Liver (tissue), 9 donors: ENCODE results near the gene SMARCE1. TPM values are rescaled to one million over a fixed set of nuclear protein-coding genes. Genes with fewer than 3 reads are reported as not detected.

Experiments used
- DNase-seq: peaks from one replicate; pipeline ENCODE4 v3.0.0-alpha.2; 2017; ENCODE audit warnings: low spot score
- H3K27ac ChIP-seq, 2 donors: one replicate each; pipeline ENCODE4 v1.7.0; 2013; ENCODE audit warnings: inconsistent platforms in 2 of 2, low read length in 2 of 2, control low read depth in 1 of 2, low read depth in 1 of 2, mild to moderate bottlenecking in 1 of 2
- H3K27me3 ChIP-seq, 4 donors: one replicate each; pipeline versions ENCODE4 v1.6.1 to v1.7.0; 2013; ENCODE audit warnings: low read length in 3 of 4, inconsistent platforms in 1 of 4, mild to moderate bottlenecking in 1 of 4, moderate library complexity in 1 of 4; ENCODE audit not compliant: control insufficient read depth in 4 of 4, insufficient read depth in 4 of 4
- H3K36me3 ChIP-seq, 4 donors: one replicate each; pipeline versions ENCODE4 v1.6.1 to v1.7.0; 2013; ENCODE audit warnings: low read length in 3 of 4, mild to moderate bottlenecking in 3 of 4, low read depth in 1 of 4, moderate library complexity in 1 of 4; ENCODE audit not compliant: control insufficient read depth in 4 of 4, insufficient read depth in 3 of 4
- H3K4me1 ChIP-seq, 4 donors: one replicate each; pipeline versions ENCODE4 v1.6.1 to v1.7.0; 2013; ENCODE audit warnings: low read length in 3 of 4, mild to moderate bottlenecking in 3 of 4, moderate library complexity in 1 of 4; ENCODE audit not compliant: control insufficient read depth in 4 of 4, insufficient read depth in 4 of 4
- H3K4me3 ChIP-seq, 3 donors: one replicate each; pipeline versions ENCODE4 v1.6.1 to v1.7.0; 2013; ENCODE audit warnings: low read length in 3 of 3, control low read depth in 1 of 3, low read depth in 1 of 3, mild to moderate bottlenecking in 1 of 3
- H3K9ac ChIP-seq, 2 donors: one replicate each; pipeline ENCODE4 v1.7.0; 2013; ENCODE audit warnings: low read length in 2 of 2, mild to moderate bottlenecking in 2 of 2, moderate library complexity in 2 of 2, control low read depth in 1 of 2, low read depth in 1 of 2
- H3K9me3 ChIP-seq, 4 donors: one replicate each; pipeline versions ENCODE4 v1.6.1 to v1.7.0; 2013; ENCODE audit warnings: low read length in 3 of 4; ENCODE audit not compliant: control insufficient read depth in 4 of 4
- ATF3 ChIP-seq: IDR thresholded peaks from 2 replicates; pipeline ENCODE4 v1.6.1; 2016; ENCODE audit warnings: antibody characterized with exemption
- EGR1 ChIP-seq, 2 donors: IDR thresholded peaks; 2 replicates each; pipeline ENCODE4 v1.6.1; 2016 to 2018; ENCODE audit warnings: antibody characterized with exemption in 2 of 2, low read depth in 2 of 2
- FOXA1 ChIP-seq: IDR thresholded peaks from 2 replicates; pipeline ENCODE4 v1.6.1; 2016; ENCODE audit warnings: antibody characterized with exemption
- FOXA2 ChIP-seq: IDR thresholded peaks from 2 replicates; pipeline ENCODE4 v1.6.1; 2016; ENCODE audit warnings: antibody characterized with exemption
- GABPA ChIP-seq, 2 donors: IDR thresholded peaks in 1 of 2; conservative IDR thresholded peaks in 1 of 2; 2 replicates each; pipeline ENCODE4 v1.6.1; 2016; ENCODE audit warnings: antibody characterized with exemption in 2 of 2, mild to moderate bottlenecking in 1 of 2, moderate library complexity in 1 of 2
- HNF4A ChIP-seq, 2 donors: conservative IDR thresholded peaks; 2 replicates each; pipeline ENCODE4 v1.6.1; 2016; ENCODE audit warnings: antibody characterized with exemption in 2 of 2, mild to moderate bottlenecking in 2 of 2
- HNF4G ChIP-seq: IDR thresholded peaks from 2 replicates; pipeline ENCODE4 v1.6.1; 2016; ENCODE audit warnings: antibody characterized with exemption
- JUND ChIP-seq, 2 donors: IDR thresholded peaks; 2 replicates each; pipeline ENCODE4 v1.6.1; 2016; ENCODE audit warnings: antibody characterized with exemption in 2 of 2
- MAX ChIP-seq: IDR thresholded peaks from 2 replicates; pipeline ENCODE4 v1.6.1; 2016; ENCODE audit warnings: antibody characterized with exemption
- NR2F2 ChIP-seq: IDR thresholded peaks from 2 replicates; pipeline ENCODE4 v1.6.1; 2016; ENCODE audit warnings: antibody characterized with exemption
- RAD21 ChIP-seq, 2 donors: IDR thresholded peaks; 2 replicates each; pipeline ENCODE4 v1.6.1; 2016; ENCODE audit warnings: antibody characterized with exemption in 2 of 2, mild to moderate bottlenecking in 2 of 2
- REST ChIP-seq: IDR thresholded peaks from 2 replicates; pipeline ENCODE4 v1.6.1; 2016; ENCODE audit warnings: antibody characterized with exemption, mild to moderate bottlenecking
- RXRA ChIP-seq, 2 donors: IDR thresholded peaks; 2 replicates each; pipeline ENCODE4 v1.6.1; 2017 to 2018; ENCODE audit warnings: antibody characterized with exemption in 2 of 2, mild to moderate bottlenecking in 1 of 2
- SP1 ChIP-seq: IDR thresholded peaks from 2 replicates; pipeline ENCODE4 v1.6.1; 2018; ENCODE audit warnings: antibody characterized with exemption, mild to moderate bottlenecking
- TAF1 ChIP-seq: conservative IDR thresholded peaks from 2 replicates; pipeline ENCODE4 v1.6.1; 2016; ENCODE audit warnings: antibody characterized with exemption, mild to moderate bottlenecking
- YY1 ChIP-seq: IDR thresholded peaks from 2 replicates; pipeline ENCODE4 v1.6.1; 2016; ENCODE audit warnings: antibody characterized with exemption, mild to moderate bottlenecking
- ZBTB33 ChIP-seq: IDR thresholded peaks from 2 replicates; pipeline ENCODE4 v1.6.1; 2016; ENCODE audit warnings: antibody characterized with exemption
- WGBS: extraction: QIAGEN DNeasy Blood & Tissue Kit; methylation state at CpG from one replicate; pipeline ENCODE4 v1.1.7; 2013; 5-methylcytosine and 5-hydroxymethylcytosine counted together
- polyA plus RNA-seq, 2 donors: library from polyadenylated mRNA; stranded (reverse) in 1 of 2; unstranded in 1 of 2; fragments of 200-250 nt in 1 of 2; fragments of >200 nt in 1 of 2; fragmentation: Nextera tagmentation in 1 of 2; extraction: Ambion mirVana in 1 of 2; gene quantifications; one replicate each; pipeline versions ENCODE4 v1.2.1 to v1.2.3, GENCODE V29; 2013 to 2015
- total RNA-seq, 2 donors: library from RNA; depleted of rRNA; stranded (reverse); fragments of >200 nt; gene quantifications; one replicate each; pipeline ENCODE4 v1.2.3, GENCODE V29; 2014
- donor health status: healthy.
- donor health status: healthy.
- donor health status: healthy.
- donor health status: healthy.
- donor health status: healthy.

SMARCE1 gene
- total and polyA plus RNA-seq, 4 donors: 25.0 to 40.8 (median 36.3) TPM

- TF ChIP-seq REST (no peak), ZBTB33 (no peak), GABPA (IDR thresholded peaks at IDR 0.05 in 1 of 2, conservative IDR thresholded peaks at IDR 0.05 in 1 of 2) (no peak), FOXA1 (no peak), JUND (IDR thresholded peaks at IDR 0.05) (no peak), RXRA (IDR thresholded peaks at IDR 0.05) (no peak), SP1 (no peak), HNF4G (no peak), YY1 (no peak), EGR1 (IDR thresholded peaks at IDR 0.05; ENCODE audit: low read depth in 2 of 2) (no peak), FOXA2 (no peak), MAX (no peak), HNF4A (conservative IDR thresholded peaks at IDR 0.05) (no peak), ATF3 (no peak), NR2F2 (no peak)
- H3K9ac ChIP-seq: no peak overlapping the region
- no peak overlapping the region for H3K27ac ChIP-seq
- no peaks in the 10 kb centered on the region for H3K36me3 ChIP-seq
- no peaks in the 10 kb centered on the region for H3K27me3 ChIP-seq
- H3K4me3 ChIP-seq: no peak overlapping the region
- H3K4me1 ChIP-seq: peaks cover 0 to 3% (median 2%) of the 10 kb centered on the region in 4 donors
- DNase-seq: no peak
- WGBS: 94% methylated on average over 5 of the region's 5 CpGs
- no peaks in the 10 kb centered on the region for H3K9me3 ChIP-seq
These were observed 34.0 kb downstream of the SMARCE1 start for GRCh38 chr17:40613467-40614154.

- 83% methylated on average over 11 of the region's 11 CpGs for WGBS
- no peak overlapping the region for H3K27ac ChIP-seq
- H3K4me1 ChIP-seq: peaks cover 0 to 3% (median 1%) of the 10 kb centered on the region in 4 donors
- no peaks in the 10 kb centered on the region for H3K9me3 ChIP-seq
- H3K9ac ChIP-seq: no peak overlapping the region
- TF ChIP-seq MAX (no peak), FOXA1 (no peak), RAD21 (IDR thresholded peaks at IDR 0.05) (no peak), TAF1 (no peak), NR2F2 (no peak), JUND (IDR thresholded peaks at IDR 0.05) (no peak), RXRA (IDR thresholded peaks at IDR 0.05) (no peak)
- H3K36me3 ChIP-seq: no peaks in the 10 kb centered on the region
- no peak for DNase-seq
- no peak overlapping the region for H3K4me3 ChIP-seq
- no peaks in the 10 kb centered on the region for H3K27me3 ChIP-seq
These were observed 34.9 kb downstream of the SMARCE1 start for GRCh38 chr17:40612599-40613244.
